HepG2 (cell line): ENCODE results near the gene PDLIM4. TPM values are rescaled to one million over a fixed set of nuclear protein-coding genes. Genes with fewer than 3 reads are reported as not detected.

Source experiments
- ATAD3A ChIP-seq: sonication (generic); formaldehyde crosslinking; IDR thresholded peaks from 2 replicates; pipeline ENCODE4 v1.4.0; 2020; ENCODE audit warnings: missing genetic modification reagents
- CHD4 ChIP-seq: fragments of 200-600 bp; sonication (generic); IDR thresholded peaks from 2 replicates; pipeline ENCODE4 v1.7.0; 2017; ENCODE audit warnings: mild to moderate bottlenecking, low read length, borderline replicate concordance
- HNRNPLL ChIP-seq: fragments of 200-400 bp; formaldehyde crosslinking; IDR thresholded peaks from 2 replicates; pipeline ENCODE4 v1.6.1; 2017; ENCODE audit warnings: mild to moderate bottlenecking, low read depth, low read length; ENCODE audit not compliant: poor library complexity, severe bottlenecking
- IKZF4 ChIP-seq: sonication (generic); formaldehyde crosslinking; IDR thresholded peaks from 2 replicates; pipeline ENCODE4 v1.5.1; 2020; ENCODE audit warnings: borderline replicate concordance, mild to moderate bottlenecking, low read depth, missing genetic modification reagents; ENCODE audit errors: not compliant biosample characterization
- JUND ChIP-seq: sonication (generic); formaldehyde crosslinking; IDR thresholded peaks from 2 replicates; pipeline ENCODE4 v1.8.0; 2022; ENCODE audit warnings: mild to moderate bottlenecking, missing genetic modification reagents
- KAT2B ChIP-seq: fragments of 150-350 bp; IDR thresholded peaks from 2 replicates; pipeline ENCODE4 v1.6.1; 2014; ENCODE audit warnings: low read depth, low read length, borderline replicate concordance
- KDM5A ChIP-seq: fragments of 200-600 bp; sonication (generic); IDR thresholded peaks from 2 replicates; pipeline ENCODE4 v1.7.0; 2018; ENCODE audit warnings: antibody characterized with exemption, mild to moderate bottlenecking, low read length, borderline replicate concordance
- MTF2 ChIP-seq: sonication (generic); formaldehyde crosslinking; IDR thresholded peaks from 2 replicates; pipeline ENCODE4 v1.5.0; 2020; ENCODE audit warnings: missing genetic modification reagents, borderline replicate concordance
- NCOA1 ChIP-seq: sonication (generic); formaldehyde crosslinking; IDR thresholded peaks from 2 replicates; pipeline ENCODE4 v1.9.0; 2021; ENCODE audit warnings: missing genetic modification reagents
- RFX1 ChIP-seq: fragments of 450-650 bp; IDR thresholded peaks from 2 replicates; pipeline ENCODE4 v1.6.1; 2017
- SKI ChIP-seq: fragments of 450-650 bp; IDR thresholded peaks from one replicate; pipeline ENCODE4 v1.6.1; 2018; ENCODE audit warnings: mild to moderate bottlenecking; ENCODE audit not compliant: partially characterized antibody
- SSRP1 ChIP-seq: IDR thresholded peaks from 2 replicates; pipeline ENCODE4 v1.6.1; 2016; ENCODE audit warnings: control low read depth
- ZFP36 ChIP-seq: fragments of 150-350 bp; IDR thresholded peaks from 2 replicates; pipeline ENCODE4 v1.6.1; 2018; ENCODE audit warnings: borderline replicate concordance, low read length, low read depth; ENCODE audit not compliant: partially characterized antibody
- ZNF567 ChIP-seq: sonication (generic); formaldehyde crosslinking; IDR thresholded peaks from 2 replicates; pipeline ENCODE4 v1.8.1; 2023; ENCODE audit warnings: mild to moderate bottlenecking, missing genetic modification reagents, borderline replicate concordance
- ZNF615 ChIP-seq: sonication (generic); formaldehyde crosslinking; IDR thresholded peaks from 2 replicates; pipeline ENCODE4 v1.5.0; 2020; ENCODE audit warnings: mild to moderate bottlenecking, missing genetic modification reagents, borderline replicate concordance
- ZNF775 ChIP-seq: sonication (generic); formaldehyde crosslinking; IDR thresholded peaks from 2 replicates; pipeline ENCODE4 v1.4.0; 2020; ENCODE audit warnings: missing genetic modification reagents, mild to moderate bottlenecking, moderate library complexity, borderline replicate concordance
- ZNF781 ChIP-seq: sonication (generic); formaldehyde crosslinking; IDR thresholded peaks from 2 replicates; pipeline ENCODE4 v1.5.1; 2020; ENCODE audit warnings: borderline replicate concordance, mild to moderate bottlenecking, missing genetic modification reagents; ENCODE audit errors: not compliant biosample characterization
- polyA plus RNA-seq, 8 experiments: library from polyadenylated mRNA; depleted of rRNA in 3 of 8; stranded (reverse) in 7 of 8; unstranded in 1 of 8; fragments of >200 nt; fragmentation: Illumina TruSeq in 4 of 8; extraction: Trizol in 4 of 8; gene quantifications; 2 replicates each; pipeline versions ENCODE4 v1.2.1 to v1.2.3, GENCODE V29; 2011 to 2016; ENCODE audit warnings: low read depth in 4 of 8, missing spikeins in 1 of 8, mixed read lengths in 1 of 8; ENCODE audit not compliant: insufficient read depth in 1 of 8
- total RNA-seq, 5 experiments: library from RNA; depleted of rRNA; stranded (reverse); fragments of >200 nt; fragmentation: Illumina TruSeq; extraction: Trizol; gene quantifications; 2 replicates each; pipeline ENCODE4 v1.2.3, GENCODE V29; 2016; ENCODE audit warnings: low read depth in 1 of 5
- TF ChIP-seq, protein P1 (sequence below): sonication (generic); formaldehyde crosslinking; IDR thresholded peaks from 2 replicates; pipeline ENCODE4 v1.8.0; 2022; ENCODE audit warnings: missing genetic modification reagents, mild to moderate bottlenecking, inconsistent platforms, borderline replicate concordance
- TF ChIP-seq, protein P2 (sequence below): IDR thresholded peaks from 2 replicates; pipeline ENCODE4 v1.6.1; 2016; ENCODE audit warnings: control low read depth
- TF ChIP-seq, protein P3 (sequence below): sonication (generic); formaldehyde crosslinking; conservative IDR thresholded peaks from 2 replicates; pipeline ENCODE4 v1.4.0; 2020; ENCODE audit warnings: missing genetic modification reagents
- TF ChIP-seq, protein P4 (sequence below): sonication (generic); formaldehyde crosslinking; IDR thresholded peaks from 2 replicates; pipeline ENCODE4 v1.4.0; 2020; ENCODE audit warnings: mild to moderate bottlenecking, low read depth, missing genetic modification reagents
- TF ChIP-seq, protein P5 (sequence below): IDR thresholded peaks from 2 replicates; pipeline ENCODE4 v1.6.1; 2016; ENCODE audit warnings: low read depth, borderline replicate concordance

PDLIM4 gene
- total and polyA plus RNA-seq, 2 of the 13 experiments (the other 11 are each of a cell fraction or from before 2014, with no cell fraction given): 1.1 to 2.3 TPM

DNA sequence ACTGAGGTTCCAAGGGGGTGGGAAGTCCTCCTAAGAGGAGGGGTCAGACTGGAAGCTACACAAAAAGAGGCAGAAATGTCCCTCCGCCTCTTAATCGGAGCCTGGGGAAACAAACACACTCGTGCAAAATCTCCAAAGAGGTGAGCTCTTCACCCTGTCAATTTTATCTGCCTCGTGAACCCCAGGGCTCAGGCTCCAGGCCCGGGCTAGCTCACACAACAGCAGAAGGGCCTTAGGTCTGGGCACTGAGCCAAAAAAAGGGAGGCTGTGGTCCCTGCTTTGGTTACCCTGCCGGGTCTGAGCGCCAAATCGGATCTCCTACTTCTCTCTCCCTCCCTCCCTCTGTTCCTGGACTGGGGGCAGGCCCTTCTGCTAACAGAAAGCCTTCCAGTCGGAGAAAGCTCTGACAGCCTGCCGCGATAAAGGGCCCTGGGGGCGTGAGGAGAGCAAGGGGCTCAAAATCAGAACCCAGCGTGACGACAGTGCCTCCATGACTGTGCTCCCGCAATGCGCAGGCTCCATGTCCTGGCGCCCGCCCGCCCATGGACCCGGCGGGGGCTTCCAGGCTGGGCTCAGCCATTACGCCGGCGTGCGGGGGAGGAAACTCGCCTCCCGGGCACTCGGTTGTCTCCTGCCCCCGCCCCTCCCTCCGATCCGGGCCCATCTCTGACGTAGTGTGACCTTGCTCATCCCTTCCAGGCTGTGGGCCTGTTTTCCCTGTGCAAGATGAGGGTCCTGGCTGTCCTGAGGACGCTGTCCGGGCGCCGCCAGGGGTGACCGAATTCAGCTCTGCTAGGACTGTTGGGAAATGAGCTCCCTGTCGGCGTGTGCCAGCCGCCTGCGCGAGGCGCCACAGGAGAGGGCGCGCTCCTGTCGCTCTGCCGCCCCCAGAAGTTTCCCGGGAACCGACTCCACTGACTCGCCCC is 35.8 kb downstream of the PDLIM4 start (continued):
- TF ChIP-seq, protein P1, sequence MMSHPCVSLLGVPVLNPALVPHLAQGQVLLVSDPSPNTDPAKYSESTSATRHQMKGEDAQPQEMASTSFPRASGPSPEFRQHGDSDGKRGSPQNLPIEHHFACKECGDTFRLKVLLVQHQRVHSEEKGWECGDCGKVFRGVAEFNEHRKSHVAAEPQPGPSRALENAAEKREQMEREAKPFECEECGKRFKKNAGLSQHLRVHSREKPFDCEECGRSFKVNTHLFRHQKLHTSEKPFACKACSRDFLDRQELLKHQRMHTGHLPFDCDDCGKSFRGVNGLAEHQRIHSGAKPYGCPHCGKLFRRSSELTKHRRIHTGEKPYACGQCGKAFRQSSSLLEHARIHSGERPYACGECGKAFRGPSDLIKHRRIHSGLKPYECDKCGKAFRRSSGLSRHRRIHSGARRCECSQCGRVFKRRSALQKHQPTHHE (CRISPR knock-in tag): no peak
- TF ChIP-seq SSRP1 (CRISPR knock-in tag): no peak
- no peak for TF ChIP-seq ZFP36
- peak; percentile 34; the same call in 1 of the 2 replicates for TF ChIP-seq KDM5A
- no peak; the same call in 1 of the 2 replicates for TF ChIP-seq NCOA1 (CRISPR knock-in tag)
- TF ChIP-seq IKZF4: peak; percentile 67
- TF ChIP-seq, protein P2, sequence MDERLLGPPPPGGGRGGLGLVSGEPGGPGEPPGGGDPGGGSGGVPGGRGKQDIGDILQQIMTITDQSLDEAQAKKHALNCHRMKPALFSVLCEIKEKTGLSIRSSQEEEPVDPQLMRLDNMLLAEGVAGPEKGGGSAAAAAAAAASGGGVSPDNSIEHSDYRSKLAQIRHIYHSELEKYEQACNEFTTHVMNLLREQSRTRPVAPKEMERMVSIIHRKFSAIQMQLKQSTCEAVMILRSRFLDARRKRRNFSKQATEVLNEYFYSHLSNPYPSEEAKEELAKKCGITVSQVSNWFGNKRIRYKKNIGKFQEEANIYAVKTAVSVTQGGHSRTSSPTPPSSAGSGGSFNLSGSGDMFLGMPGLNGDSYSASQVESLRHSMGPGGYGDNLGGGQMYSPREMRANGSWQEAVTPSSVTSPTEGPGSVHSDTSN (CRISPR knock-in tag): no peak
- no peak for TF ChIP-seq JUND (CRISPR knock-in tag)
- TF ChIP-seq, protein P3, sequence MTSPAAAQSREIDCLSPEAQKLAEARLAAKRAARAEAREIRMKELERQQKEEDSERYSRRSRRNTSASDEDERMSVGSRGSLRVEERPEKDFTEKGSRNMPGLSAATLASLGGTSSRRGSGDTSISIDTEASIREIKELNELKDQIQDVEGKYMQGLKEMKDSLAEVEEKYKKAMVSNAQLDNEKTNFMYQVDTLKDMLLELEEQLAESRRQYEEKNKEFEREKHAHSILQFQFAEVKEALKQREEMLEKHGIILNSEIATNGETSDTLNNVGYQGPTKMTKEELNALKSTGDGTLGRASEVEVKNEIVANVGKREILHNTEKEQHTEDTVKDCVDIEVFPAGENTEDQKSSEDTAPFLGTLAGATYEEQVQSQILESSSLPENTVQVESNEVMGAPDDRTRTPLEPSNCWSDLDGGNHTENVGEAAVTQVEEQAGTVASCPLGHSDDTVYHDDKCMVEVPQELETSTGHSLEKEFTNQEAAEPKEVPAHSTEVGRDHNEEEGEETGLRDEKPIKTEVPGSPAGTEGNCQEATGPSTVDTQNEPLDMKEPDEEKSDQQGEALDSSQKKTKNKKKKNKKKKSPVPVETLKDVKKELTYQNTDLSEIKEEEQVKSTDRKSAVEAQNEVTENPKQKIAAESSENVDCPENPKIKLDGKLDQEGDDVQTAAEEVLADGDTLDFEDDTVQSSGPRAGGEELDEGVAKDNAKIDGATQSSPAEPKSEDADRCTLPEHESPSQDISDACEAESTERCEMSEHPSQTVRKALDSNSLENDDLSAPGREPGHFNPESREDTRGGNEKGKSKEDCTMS (CRISPR knock-in tag): no peak
- no peak for TF ChIP-seq ZNF775
- no peak for TF ChIP-seq RFX1
- no peak for TF ChIP-seq ZNF567 (CRISPR knock-in tag)
- no peak for TF ChIP-seq ATAD3A (CRISPR knock-in tag)
- TF ChIP-seq ZNF781 (CRISPR knock-in tag): peak; percentile 81
- no peak; the same call in 1 of the 2 replicates for TF ChIP-seq ZNF615 (CRISPR knock-in tag)
- no peak for TF ChIP-seq CHD4
- TF ChIP-seq HNRNPLL: peak; percentile 39
- TF ChIP-seq, protein P4, sequence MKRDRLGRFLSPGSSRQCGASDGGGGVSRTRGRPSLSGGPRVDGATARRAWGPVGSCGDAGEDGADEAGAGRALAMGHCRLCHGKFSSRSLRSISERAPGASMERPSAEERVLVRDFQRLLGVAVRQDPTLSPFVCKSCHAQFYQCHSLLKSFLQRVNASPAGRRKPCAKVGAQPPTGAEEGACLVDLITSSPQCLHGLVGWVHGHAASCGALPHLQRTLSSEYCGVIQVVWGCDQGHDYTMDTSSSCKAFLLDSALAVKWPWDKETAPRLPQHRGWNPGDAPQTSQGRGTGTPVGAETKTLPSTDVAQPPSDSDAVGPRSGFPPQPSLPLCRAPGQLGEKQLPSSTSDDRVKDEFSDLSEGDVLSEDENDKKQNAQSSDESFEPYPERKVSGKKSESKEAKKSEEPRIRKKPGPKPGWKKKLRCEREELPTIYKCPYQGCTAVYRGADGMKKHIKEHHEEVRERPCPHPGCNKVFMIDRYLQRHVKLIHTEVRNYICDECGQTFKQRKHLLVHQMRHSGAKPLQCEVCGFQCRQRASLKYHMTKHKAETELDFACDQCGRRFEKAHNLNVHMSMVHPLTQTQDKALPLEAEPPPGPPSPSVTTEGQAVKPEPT (CRISPR knock-in tag): no peak
- TF ChIP-seq KAT2B: no peak
- TF ChIP-seq, protein P5, sequence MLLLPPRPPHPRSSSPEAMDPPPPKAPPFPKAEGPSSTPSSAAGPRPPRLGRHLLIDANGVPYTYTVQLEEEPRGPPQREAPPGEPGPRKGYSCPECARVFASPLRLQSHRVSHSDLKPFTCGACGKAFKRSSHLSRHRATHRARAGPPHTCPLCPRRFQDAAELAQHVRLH (CRISPR knock-in tag): no peak
- 0 out of 2 replicates have a peak, but pooled peaks have one; percentile 57 for TF ChIP-seq MTF2 (CRISPR knock-in tag)
- peak; percentile 26 for TF ChIP-seq SKI
